Pancreas (tissue), 10 donors: ENCODE measurements around the gene LAMA5. TPM values are rescaled to one million over a fixed set of nuclear protein-coding genes. Genes with fewer than 3 reads are reported as not detected.
A peak's percentile ranks its signal among the peaks of the same experiment; 100 is the strongest.

Source experiments
- ATAC-seq, 4 donors: fragments of 200-7000 bp; cut with Tn5 transposase; one replicate each; pipeline versions ENCODE4 v1.8.0 to v1.9.1; 2020; ENCODE audit warnings: mild to moderate bottlenecking in 4 of 4, moderate library complexity in 4 of 4
- DNase-seq, 6 donors: peaks; one replicate each; pipeline ENCODE4 v3.0.0-alpha.2; 2020
- FAIRE-seq: peaks from 2 replicates; lab custom pipeline; 2012; peaks lifted over from hg19 to GRCh38; lab: Jason Lieb, UNC
- H3K27ac ChIP-seq, 4 donors: fragments of 200-600 bp; sonication (generic); 1 replicate in 3 of 4; 2 replicates in 1 of 4; pipeline versions ENCODE4 v1.5.0 to v1.8.0; 2020
- H3K27me3 ChIP-seq, 4 donors: fragments of 200-600 bp; one replicate each; pipeline ENCODE4 v1.8.0; 2021
- H3K36me3 ChIP-seq, 3 donors: fragments of 200-600 bp; sonication (generic) in 1 of 3; one replicate each; pipeline versions ENCODE4 v1.5.0 to v1.8.0; 2020 to 2021
- H3K4me1 ChIP-seq, 3 donors: fragments of 200-600 bp; one replicate each; pipeline ENCODE4 v1.8.0; 2021
- H3K4me3 ChIP-seq, 4 donors: fragments of 200-600 bp; sonication (generic) in 2 of 4; one replicate each; pipeline versions ENCODE4 v1.5.0 to v1.8.0; 2020 to 2021
- H3K9me3 ChIP-seq, 4 donors: fragments of 200-600 bp; one replicate each; pipeline ENCODE4 v1.8.0; 2021
- CTCF ChIP-seq, 4 donors: fragments of 200-600 bp; sonication (generic) in 3 of 4; IDR thresholded peaks; one replicate each; pipeline versions ENCODE4 v1.5.0 to v1.8.0; 2021; ENCODE audit warnings: antibody characterized with exemption in 4 of 4
- WGBS, 2 donors: extraction: QIAGEN DNeasy Blood & Tissue Kit; methylation state at CpG; one replicate each; pipeline ENCODE4 v1.1.7; 2013; 5-methylcytosine and 5-hydroxymethylcytosine counted together
- intact Hi-C, 3 donors: fragments of 100-400 bp; cut with DNase I; formaldehyde crosslinking; loops; one replicate each; pipeline versions ENCODE4 v1.11.1 to v1.14.2; 2022
- polyA plus RNA-seq, 2 donors: library from polyadenylated mRNA; stranded (reverse); fragments of 200-250 nt; gene quantifications; one replicate each; pipeline ENCODE4 v1.2.3, GENCODE V29; 2013
- total RNA-seq, 6 donors: library from RNA; stranded (reverse); fragmentation: NEBNext Ultra II Directional in 4 of 6; extraction: Animal tissue kit (Norgen Biotek cat#: 25700) in 4 of 6; gene quantifications; one replicate each; pipeline versions ENCODE4 v1.2.1 to v1.2.4, GENCODE V29; 2021 to 2023
- donor health status: healthy with polysubstance abuse.
- donor health status: DM: no; HTN: no; CAD: no; lungs with moderate emphysema.
- donor health status: DM: no; HTN: no; CAD: no.
- donor health status: control.
- donor health status: control.
- donor health status: Bipolar disorder and iron deficiency.
- donor health status: DM: yes; HTN: yes; CAD: no.
- donor health status: DM: no; HTN: no; CAD: no.
- donor health status: DM: no; HTN: no; CAD: no.
- donor health status: DM: yes; HTN: yes; CAD: no.

Gene LAMA5
- total and polyA plus RNA-seq, 8 donors, result 43.6 to 344 (median 62.2) TPM

GRCh38 chr20:62285151-62285550 lies 82.0 kb downstream of the LAMA5 start:
- 86 to 88% methylated on average over 6 of the region's 6 CpGs for WGBS, 2 donors
- ATAC-seq (no peak), DNase-seq (no peak), FAIRE-seq (no peak)
- no peaks in the 10 kb centered on the region for H3K27me3 ChIP-seq
- TF ChIP-seq CTCF (IDR thresholded peaks at IDR 0.05), result no peak
- no peaks in the 10 kb centered on the region for H3K4me1 ChIP-seq
- peaks cover 7 to 80% (median 46%) of the 10 kb centered on the region in 3 donors for H3K36me3 ChIP-seq
- no peak overlapping the region for H3K27ac ChIP-seq
- no peak overlapping the region for H3K4me3 ChIP-seq
- intact Hi-C loops, result no loop called here
- H3K9me3 ChIP-seq, result no peaks in the 10 kb centered on the region

GRCh38 chr20:62284448-62284847 lies 82.7 kb downstream of the LAMA5 start:
- DNase-seq, result no peak
- no peaks in the 10 kb centered on the region for H3K9me3 ChIP-seq
- H3K27ac ChIP-seq, result no peak overlapping the region
- peaks cover 7 to 80% (median 48%) of the 10 kb centered on the region in 3 donors for H3K36me3 ChIP-seq
- FAIRE-seq, result no peak
- H3K27me3 ChIP-seq, result no peaks in the 10 kb centered on the region
- ATAC-seq, result no peak
- TF ChIP-seq CTCF (IDR thresholded peaks at IDR 0.05), result no peak
- H3K4me3 ChIP-seq, result no peak overlapping the region
- no peaks in the 10 kb centered on the region for H3K4me1 ChIP-seq
- 89 to 90% methylated on average over 6 of the region's 6 CpGs for WGBS, 2 donors
- intact Hi-C loops, result no loop called here

GRCh38 chr20:62282877-62283503 lies 84.1 kb downstream of the LAMA5 start:
- FAIRE-seq (no peak), ATAC-seq (peak in 1 of 4 donors; percentile 61)
- no peak overlapping the region for H3K4me3 ChIP-seq

GRCh38 chr20:62282103-62282502 lies 85.0 kb downstream of the LAMA5 start:
- Histone ChIP-seq H3K4me1 (no peaks in the 10 kb centered on the region), H3K9me3 (no peaks in the 10 kb centered on the region), H3K27ac (no peak overlapping the region), H3K27me3 (no peaks in the 10 kb centered on the region), H3K4me3 (no peak overlapping the region), H3K36me3 (peaks cover 7 to 71% (median 48%) of the 10 kb centered on the region in 3 donors)
- 95 to 96% methylated on average over 7 of the region's 7 CpGs for WGBS, 2 donors
- ATAC-seq (no peak), FAIRE-seq (no peak), DNase-seq (no peak)
- TF ChIP-seq CTCF (IDR thresholded peaks at IDR 0.05), result no peak
- intact Hi-C loops, result no loop called here

More at GRCh38 chr20:62282877-62283503, 84.1 kb downstream of the LAMA5 start:
- Histone ChIP-seq H3K36me3 (peaks cover 7 to 78% (median 48%) of the 10 kb centered on the region in 3 donors), H3K9me3 (no peaks in the 10 kb centered on the region), H3K27ac (no peak overlapping the region), H3K27me3 (no peaks in the 10 kb centered on the region), H3K4me1 (no peaks in the 10 kb centered on the region)
- no peak for TF ChIP-seq CTCF (IDR thresholded peaks at IDR 0.05)
- peak in 1 of 6 donors; percentile 73 for DNase-seq
- WGBS, 2 donors, result 68 to 71% methylated on average over 16 of the region's 16 CpGs
- intact Hi-C loops, result no loop called here
